GM23338 (cell line): ENCODE measurements around the gene WDR53. TPM values are rescaled to one million over a fixed set of nuclear protein-coding genes. Genes with fewer than 3 reads are reported as not detected.

Source experiments
- ATAC-seq: fragments of 200-7000 bp; cut with Tn5 transposase; 3 replicates; pipeline ENCODE4 v1.9.1; 2020
- DNase-seq: peaks from one replicate; pipeline ENCODE4 v3.0.0-alpha.2; 2015; ENCODE audit warnings: low spot score
- H2AFZ ChIP-seq: fragments of 200-600 bp; sonication (generic); 2 replicates; pipeline ENCODE4 v1.8.0; 2016; ENCODE audit warnings: antibody characterized with exemption, mild to moderate bottlenecking, moderate library complexity
- H3F3A ChIP-seq: fragments of 200-600 bp; sonication (generic); replicated peaks from 2 replicates; pipeline ENCODE4 v1.8.0; 2017; ENCODE audit warnings: antibody characterized with exemption, mixed run types, low read depth
- H3K27ac ChIP-seq: fragments of 200-600 bp; sonication (generic); 2 replicates; pipeline ENCODE4 v1.6.1; 2016; ENCODE audit warnings: low read depth
- H3K27me3 ChIP-seq: fragments of 200-600 bp; sonication (generic); 2 replicates; pipeline ENCODE4 v1.8.0; 2016; ENCODE audit warnings: mild to moderate bottlenecking, mixed run types, moderate library complexity; ENCODE audit not compliant: insufficient read depth
- H3K36me3 ChIP-seq: fragments of 200-600 bp; sonication (generic); 2 replicates; pipeline ENCODE4 v1.8.0; 2016; ENCODE audit warnings: mild to moderate bottlenecking; ENCODE audit not compliant: insufficient read depth
- H3K4me1 ChIP-seq: fragments of 200-600 bp; sonication (generic); 2 replicates; pipeline ENCODE4 v1.8.0; 2016; ENCODE audit warnings: mild to moderate bottlenecking, moderate library complexity; ENCODE audit not compliant: insufficient read depth
- H3K4me2 ChIP-seq: fragments of 200-600 bp; sonication (generic); 2 replicates; pipeline ENCODE4 v1.7.1; 2017; ENCODE audit warnings: mixed run types
- H3K4me3 ChIP-seq: fragments of 200-600 bp; sonication (generic); 2 replicates; pipeline ENCODE4 v1.6.1; 2016; ENCODE audit warnings: mixed run types
- H3K79me2 ChIP-seq: fragments of 200-600 bp; sonication (generic); replicated peaks from 2 replicates; pipeline ENCODE4 v1.8.0; 2017; ENCODE audit warnings: mild to moderate bottlenecking; ENCODE audit not compliant: insufficient read depth
- H3K9me2 ChIP-seq: fragments of 200-600 bp; sonication (generic); 2 replicates; pipeline ENCODE4 v1.8.0; 2017; ENCODE audit not compliant: insufficient read depth
- H4K20me1 ChIP-seq: fragments of 200-600 bp; sonication (generic); replicated peaks from 2 replicates; pipeline ENCODE4 v1.8.0; 2017; ENCODE audit warnings: mild to moderate bottlenecking; ENCODE audit not compliant: insufficient read depth
- H3K27ac Mint-ChIP-seq: 2 replicates; pipeline ENCODE4 v1.8.0; 2020; ENCODE audit warnings: inconsistent platforms, mild to moderate bottlenecking, moderate library complexity, mixed read lengths
- H3K27me3 Mint-ChIP-seq: 3 replicates; pipeline ENCODE4 v1.8.0; 2022; ENCODE audit warnings: low read depth, mild to moderate bottlenecking, moderate library complexity, mixed read lengths, inconsistent platforms; ENCODE audit not compliant: insufficient read depth, poor library complexity
- H3K36me3 Mint-ChIP-seq: 3 replicates; pipeline ENCODE4 v1.8.0; 2021; ENCODE audit warnings: low read depth, mild to moderate bottlenecking, inconsistent platforms, moderate library complexity, mixed read lengths
- H3K4me1 Mint-ChIP-seq: 3 replicates; pipeline ENCODE4 v1.8.0; 2020; ENCODE audit warnings: mild to moderate bottlenecking, inconsistent platforms, mixed read lengths
- H3K4me3 Mint-ChIP-seq: 3 replicates; pipeline ENCODE4 v1.8.0; 2021; ENCODE audit warnings: moderate library complexity, mild to moderate bottlenecking, inconsistent platforms, mixed read lengths
- H3K9me3 Mint-ChIP-seq: 3 replicates; pipeline ENCODE4 v1.8.0; 2020; ENCODE audit warnings: moderate library complexity, mild to moderate bottlenecking, inconsistent platforms, mixed read lengths
- CREB1 ChIP-seq: fragments of 250-450 bp; sonication (Bioruptor Pico); IDR thresholded peaks from 2 replicates; pipeline ENCODE4 v1.5.0; 2020; ENCODE audit warnings: low read depth, mild to moderate bottlenecking, moderate library complexity
- CTCF ChIP-seq, 2 experiments: fragments of 200-600 bp in 1 of 2; sonication (generic) in 1 of 2; conservative IDR thresholded peaks; 2 replicates each; pipeline versions ENCODE4 v1.5.1 to v1.6.1; 2016 to 2017; ENCODE audit warnings: antibody characterized with exemption in 2 of 2, low read depth in 2 of 2, mild to moderate bottlenecking in 2 of 2, moderate library complexity in 1 of 2
- ETS1 ChIP-seq: IDR thresholded peaks from 2 replicates; pipeline ENCODE4 v1.6.1; 2016; ENCODE audit warnings: antibody characterized with exemption
- EZH2 ChIP-seq: fragments of 200-600 bp; sonication (generic); IDR thresholded peaks from one replicate; pipeline ENCODE4 v1.8.0; 2017; ENCODE audit warnings: antibody characterized with exemption, mild to moderate bottlenecking, low read depth; ENCODE audit not compliant: unreplicated experiment
- EZH2phosphoT487 ChIP-seq: fragments of 200-600 bp; sonication (generic); IDR thresholded peaks from one replicate; pipeline ENCODE4 v1.8.1; 2018; ENCODE audit warnings: antibody characterized with exemption; ENCODE audit not compliant: unreplicated experiment
- JUNB ChIP-seq: IDR thresholded peaks from one replicate; pipeline ENCODE4 v1.6.1; 2016; ENCODE audit warnings: antibody characterized with exemption; ENCODE audit not compliant: unreplicated experiment
- NANOG ChIP-seq: IDR thresholded peaks from 2 replicates; pipeline ENCODE4 v1.6.1; 2016; ENCODE audit warnings: antibody characterized with exemption, borderline replicate concordance
- POLR2AphosphoS5 ChIP-seq: IDR thresholded peaks from 2 replicates; pipeline ENCODE4 v1.6.1; 2016; ENCODE audit warnings: antibody characterized with exemption, low read depth
- REST ChIP-seq: IDR thresholded peaks from one replicate; pipeline ENCODE4 v1.6.1; 2018; ENCODE audit warnings: antibody characterized with exemption; ENCODE audit not compliant: unreplicated experiment
- STAT1 ChIP-seq: IDR thresholded peaks from one replicate; pipeline ENCODE4 v1.6.1; 2016; ENCODE audit warnings: antibody characterized with exemption; ENCODE audit not compliant: unreplicated experiment
- ZNF114 ChIP-seq: fragments of 250-450 bp; sonication (Bioruptor Pico); IDR thresholded peaks from 2 replicates; pipeline ENCODE4 v1.5.0; 2020; ENCODE audit warnings: mild to moderate bottlenecking, moderate library complexity
- ZNF331 ChIP-seq: fragments of 250-450 bp; sonication (Bioruptor Pico); IDR thresholded peaks from 2 replicates; pipeline ENCODE4 v1.5.0; 2020; ENCODE audit warnings: low read depth, mild to moderate bottlenecking, moderate library complexity
- ZNF462 ChIP-seq: fragments of 250-450 bp; sonication (Bioruptor Pico); IDR thresholded peaks from 2 replicates; pipeline ENCODE4 v1.5.0; 2020; ENCODE audit warnings: mild to moderate bottlenecking, moderate library complexity
- polyA plus RNA-seq: library from polyadenylated mRNA; unstranded; fragments of >200 nt; fragmentation: Nextera tagmentation; extraction: Ambion mirVana; gene quantifications from 2 replicates; pipeline ENCODE4 v1.2.1, GENCODE V29; 2016
- total RNA-seq: library from RNA; depleted of rRNA; stranded (reverse); fragments of >200 nt; shearing (Covaris generic); gene quantifications from 2 replicates; pipeline ENCODE4 v1.2.3, GENCODE V29; 2014

Gene WDR53
- total and polyA plus RNA-seq, 2 experiments from 2014 or later = 6.8 to 29.7 TPM

- no peak overlapping the region for H3K4me2 ChIP-seq
- H3K36me3 ChIP-seq = no peaks in the 10 kb centered on the region
- H3K27ac ChIP-seq = no peak overlapping the region
- H4K20me1 ChIP-seq = no peaks in the 10 kb centered on the region
- peaks cover 16% of the 10 kb centered on the region for H3K4me1 Mint-ChIP-seq
- H2AFZ ChIP-seq = no peak overlapping the region
- H3K79me2 ChIP-seq = no peaks in the 10 kb centered on the region
- no peaks in the 10 kb centered on the region for H3F3A ChIP-seq
- H3K27me3 ChIP-seq = no peaks in the 10 kb centered on the region
- H3K27ac Mint-ChIP-seq = no peak overlapping the region
- no peaks in the 10 kb centered on the region for H3K9me2 ChIP-seq
- peaks cover 3% of the 10 kb centered on the region; the same call in 1 of the 2 replicates for H3K4me1 ChIP-seq
- no peak overlapping the region for H3K4me3 ChIP-seq
- TF ChIP-seq ZNF114 (CRISPR knock-in tag) (no peak), EZH2 (no peak), ETS1 (no peak), REST (no peak), STAT1 (no peak), ZNF462 (CRISPR knock-in tag) (no peak), EZH2phosphoT487 (no peak), ZNF331 (no peak), NANOG (no peak), POLR2AphosphoS5 (no peak), JUNB (no peak), CTCF (conservative IDR thresholded peaks at IDR 0.05; ENCODE audit: low read depth in 2 of 2) (no peak), CREB1 (CRISPR knock-in tag) (no peak)
- no peak overlapping the region for H3K4me3 Mint-ChIP-seq
- peaks cover 11% of the 10 kb centered on the region for H3K27me3 Mint-ChIP-seq
- H3K9me3 Mint-ChIP-seq = no peaks in the 10 kb centered on the region
- ATAC-seq (no peak), DNase-seq (no peak)
- H3K36me3 Mint-ChIP-seq = no peaks in the 10 kb centered on the region
These were observed 40.3 kb upstream of the WDR53 start for GRCh38 chr3:196608693-196609092.
